ENCODE data around the gene ELL.

GRCh38 chr19:18419195-18419698 is 102.6 kb downstream of the ELL start, which contains the start of gene SSBP4:
- TF ChIP-seq CTCF (IDR thresholded peaks at IDR 0.05): no peak
- TF ChIP-seq POLR2AphosphoS5 (IDR thresholded peaks at IDR 0.05; ENCODE audit: insufficient read depth in 1 of 2, low read depth in 1 of 2): no peak
